GM23248 (cell line): ENCODE data around the gene SH3RF3. TPM values are rescaled to one million over a fixed set of nuclear protein-coding genes. Genes with fewer than 3 reads are reported as not detected.

Experiments
- DNase-seq: peaks from one replicate; pipeline ENCODE4 v3.0.0-alpha.2; 2015
- H2AFZ ChIP-seq: fragments of 200-600 bp; sonication (generic); 2 replicates; pipeline ENCODE4 v1.6.1; 2016; ENCODE audit warnings: antibody characterized with exemption
- H3F3A ChIP-seq: fragments of 200-600 bp; sonication (generic); 2 replicates; pipeline ENCODE4 v1.6.1; 2016; ENCODE audit warnings: mild to moderate bottlenecking, antibody characterized with exemption, mixed run types; ENCODE audit not compliant: insufficient read depth
- H3K27ac ChIP-seq: fragments of 200-600 bp; sonication (generic); 2 replicates; pipeline ENCODE4 v1.5.1; 2016; ENCODE audit warnings: mild to moderate bottlenecking
- H3K27me3 ChIP-seq: fragments of 200-600 bp; sonication (generic); replicated peaks from 2 replicates; pipeline ENCODE4 v1.6.1; 2016; ENCODE audit warnings: mild to moderate bottlenecking; ENCODE audit not compliant: insufficient read depth
- H3K36me3 ChIP-seq: fragments of 200-600 bp; sonication (generic); 2 replicates; pipeline ENCODE4 v1.6.1; 2016; ENCODE audit warnings: low read depth, mild to moderate bottlenecking
- H3K4me1 ChIP-seq: fragments of 200-600 bp; sonication (generic); 2 replicates; pipeline ENCODE4 v1.6.1; 2016; ENCODE audit warnings: mild to moderate bottlenecking; ENCODE audit not compliant: insufficient read depth
- H3K4me2 ChIP-seq: fragments of 200-600 bp; sonication (generic); one replicate; pipeline ENCODE4 v1.6.1; 2016; ENCODE audit warnings: mild to moderate bottlenecking; ENCODE audit not compliant: unreplicated experiment
- H3K4me3 ChIP-seq: fragments of 200-600 bp; sonication (generic); 2 replicates; pipeline ENCODE4 v1.5.1; 2016; ENCODE audit warnings: mild to moderate bottlenecking
- H3K79me2 ChIP-seq: fragments of 200-600 bp; sonication (generic); 2 replicates; pipeline ENCODE4 v1.6.1; 2016; ENCODE audit warnings: mild to moderate bottlenecking; ENCODE audit not compliant: insufficient read depth
- H3K9ac ChIP-seq: fragments of 200-600 bp; sonication (generic); 2 replicates; pipeline ENCODE4 v1.6.1; 2016; ENCODE audit warnings: mild to moderate bottlenecking
- H3K9me2 ChIP-seq: fragments of 200-600 bp; sonication (generic); 2 replicates; pipeline ENCODE4 v1.6.1; 2016; ENCODE audit warnings: mixed run types, mild to moderate bottlenecking, moderate library complexity; ENCODE audit not compliant: insufficient read depth
- H3K9me3 ChIP-seq: fragments of 200-600 bp; sonication (generic); one replicate; pipeline ENCODE4 v1.6.1; 2017; ENCODE audit warnings: low read depth
- H4K20me1 ChIP-seq: fragments of 200-600 bp; sonication (generic); 2 replicates; pipeline ENCODE4 v1.6.0; 2016; ENCODE audit not compliant: insufficient read depth
- EZH2 ChIP-seq: fragments of 200-600 bp; sonication (generic); IDR thresholded peaks from 2 replicates; pipeline ENCODE4 v1.6.1; 2018; ENCODE audit warnings: antibody characterized with exemption, mild to moderate bottlenecking; ENCODE audit not compliant: insufficient read depth, poor library complexity, severe bottlenecking
- EZH2phosphoT487 ChIP-seq: fragments of 200-600 bp; sonication (generic); IDR thresholded peaks from 2 replicates; pipeline ENCODE4 v1.6.1; 2018; ENCODE audit warnings: antibody characterized with exemption, moderate library complexity, mild to moderate bottlenecking, low read depth; ENCODE audit not compliant: insufficient read depth
- WGBS, 2 experiments: methylation state at CpG; one replicate each; pipeline ENCODE4 v1.1.6; 2015 to 2017; ENCODE audit warnings: low lambda C conversion rate in 2 of 2, low coverage in 1 of 2; ENCODE audit errors: missing lambda C conversion rate in 2 of 2; 5-methylcytosine and 5-hydroxymethylcytosine counted together
- in situ Hi-C: fragments of 300-500 bp; cut with MboI; formaldehyde crosslinking; loops from 2 replicates; pipeline ENCODE4 v1.15.0; 2020
- polyA plus RNA-seq: library from polyadenylated mRNA; unstranded; fragments of >200 nt; fragmentation: Nextera tagmentation; extraction: Ambion mirVana; gene quantifications from 2 replicates; pipeline ENCODE4 v1.2.1, GENCODE V29; 2016
- total RNA-seq: library from RNA; depleted of rRNA; stranded (reverse); fragments of >200 nt; shearing (Covaris generic); gene quantifications from 2 replicates; pipeline ENCODE4 v1.2.3, GENCODE V29; 2014

SH3RF3 gene
- total and polyA plus RNA-seq, 2 experiments from 2014 or later: 1.5 to 5.2 TPM

- Histone ChIP-seq H3K79me2 (no peaks in the 10 kb centered on the region), H3F3A (no peaks in the 10 kb centered on the region), H3K36me3 (no peaks in the 10 kb centered on the region), H3K9ac (no peak overlapping the region), H3K9me2 (no peaks in the 10 kb centered on the region), H3K27ac (no peak overlapping the region), H3K9me3 (no peaks in the 10 kb centered on the region), H3K4me1 (no peaks in the 10 kb centered on the region), H3K4me2 (no peak overlapping the region), H3K4me3 (no peak overlapping the region), H3K27me3 (no peaks in the 10 kb centered on the region), H2AFZ (no peak overlapping the region), H4K20me1 (no peaks in the 10 kb centered on the region)
- no peak for DNase-seq
- TF ChIP-seq EZH2 (no peak), EZH2phosphoT487 (no peak)
- in situ Hi-C loops: no loop called here
- WGBS, 2 experiments: 83 to 86% methylated on average over 15 of the region's 15 CpGs
These were observed 264.0 kb downstream of the SH3RF3 start for GRCh38 chr2:109392816-109393661.

- 98 to 100% methylated on average over 7 of the region's 7 CpGs for WGBS, 2 experiments
- TF ChIP-seq EZH2phosphoT487 (no peak), EZH2 (no peak)
- no peaks in the 10 kb centered on the region for H3K27me3 ChIP-seq
These were observed 264.6 kb downstream of the SH3RF3 start for GRCh38 chr2:109393662-109393972.

GRCh38 chr2:109395494-109396201 lies 266.6 kb downstream of the SH3RF3 start:
- no peak overlapping the region for H3K27ac ChIP-seq
- no peaks in the 10 kb centered on the region for H3F3A ChIP-seq
- no peaks in the 10 kb centered on the region for H3K9me2 ChIP-seq
- no peaks in the 10 kb centered on the region for H3K9me3 ChIP-seq
- 95 to 97% methylated on average over 15 of the region's 15 CpGs for WGBS, 2 experiments
- no peaks in the 10 kb centered on the region for H3K4me1 ChIP-seq
- no peaks in the 10 kb centered on the region for H3K36me3 ChIP-seq
- no peak overlapping the region for H3K9ac ChIP-seq
- H3K79me2 ChIP-seq: no peaks in the 10 kb centered on the region
- no peak for DNase-seq
- in situ Hi-C loops: no loop called here
- H3K4me2 ChIP-seq: no peak overlapping the region
- H4K20me1 ChIP-seq: no peaks in the 10 kb centered on the region
- no peak overlapping the region for H3K4me3 ChIP-seq
- no peaks in the 10 kb centered on the region for H3K27me3 ChIP-seq
- TF ChIP-seq EZH2phosphoT487: no peak
- no peak for TF ChIP-seq EZH2
- no peak overlapping the region for H2AFZ ChIP-seq

More at GRCh38 chr2:109393662-109393972, 264.6 kb downstream of the SH3RF3 start:
- Histone ChIP-seq H3K9ac (no peak overlapping the region), H3F3A (no peaks in the 10 kb centered on the region), H3K36me3 (no peaks in the 10 kb centered on the region), H3K4me1 (no peaks in the 10 kb centered on the region), H3K9me3 (no peaks in the 10 kb centered on the region), H3K27ac (no peak overlapping the region), H3K79me2 (no peaks in the 10 kb centered on the region), H2AFZ (no peak overlapping the region), H3K4me2 (no peak overlapping the region), H3K4me3 (no peak overlapping the region), H4K20me1 (no peaks in the 10 kb centered on the region), H3K9me2 (no peaks in the 10 kb centered on the region)
- DNase-seq: no peak
- in situ Hi-C loops: no loop called here

- no peaks in the 10 kb centered on the region for H3K27me3 ChIP-seq
- H2AFZ ChIP-seq: no peak overlapping the region
- 85 to 92% methylated on average over 14 to 15 of the region's 15 CpGs for WGBS, 2 experiments
- no peak overlapping the region for H3K9ac ChIP-seq
- no peaks in the 10 kb centered on the region for H3K36me3 ChIP-seq
- no peak overlapping the region for H3K4me3 ChIP-seq
- no peak overlapping the region for H3K27ac ChIP-seq
- in situ Hi-C loops: no loop called here
- H3K4me2 ChIP-seq: no peak overlapping the region
- no peaks in the 10 kb centered on the region for H3K79me2 ChIP-seq
- no peak for TF ChIP-seq EZH2phosphoT487
- no peak for TF ChIP-seq EZH2
- no peaks in the 10 kb centered on the region for H3F3A ChIP-seq
- no peaks in the 10 kb centered on the region for H3K9me3 ChIP-seq
- DNase-seq: no peak
- H4K20me1 ChIP-seq: no peaks in the 10 kb centered on the region
- no peaks in the 10 kb centered on the region for H3K9me2 ChIP-seq
- H3K4me1 ChIP-seq: no peaks in the 10 kb centered on the region
These were observed 267.5 kb downstream of the SH3RF3 start for GRCh38 chr2:109396202-109397180.
